ENCODE measurements around the gene CACNA1I. TPM values are rescaled to one million over a fixed set of nuclear protein-coding genes. Genes with fewer than 3 reads are reported as not detected.
A peak's percentile ranks its signal among the peaks of the same experiment; 100 is the strongest.

The CACNA1I gene
- total RNA-seq, 3 donors from 2014 or later (not counting 1 experiment from before 2014, with no cell fraction given) = 0.05 to 0.83 (median 0.72) TPM

- intact Hi-C loops (cut with micrococcal nuclease) = no loop called here
- WGBS (ENCODE audit: insufficient coverage) = 72% methylated on average over 16 of the region's 16 CpGs
- H3K27me3 Mint-ChIP-seq (ENCODE audit: low read depth in 2 of 2) = peaks cover 0 to 12% of the 10 kb centered on the region in 2 donors
These were observed 82.6 kb downstream of the CACNA1I start for GRCh38 chr22:39652990-39653786.

GRCh38 chr22:39653787-39654077 lies 83.2 kb downstream of the CACNA1I start:
- ATAC-seq (no peak), DNase-seq (no peak)
- Histone ChIP-seq H3K4me1 (ENCODE audit: control insufficient read depth, insufficient read depth, low read length) (no peaks in the 10 kb centered on the region), H3K27ac (ENCODE audit: low read length) (no peak overlapping the region), H3K4me3 (ENCODE audit: low read length) (no peak overlapping the region), H3K36me3 (ENCODE audit: control insufficient read depth, insufficient read depth, low read length) (no peaks in the 10 kb centered on the region), H3K27me3 (ENCODE audit: control insufficient read depth, insufficient read depth, low read length) (no peaks in the 10 kb centered on the region), H3K9me3 (ENCODE audit: control insufficient read depth, insufficient read depth, low read length) (no peaks in the 10 kb centered on the region)
- 93% methylated on average over 3 of the region's 3 CpGs for WGBS (ENCODE audit: insufficient coverage)
- Mint-ChIP-seq H3K36me3 (no peaks in the 10 kb centered on the region), H3K9me3 (no peaks in the 10 kb centered on the region), H3K27ac (no peak overlapping the region), H3K4me1 (peaks cover 0 to 5% of the 10 kb centered on the region in 2 donors), H3K4me3 (no peak overlapping the region), H3K27me3 (ENCODE audit: low read depth in 2 of 2) (peaks cover 0 to 14% of the 10 kb centered on the region in 2 donors)
- intact Hi-C loops (cut with micrococcal nuclease) = no loop called here
- no peak for TF ChIP-seq CTCF (IDR thresholded peaks at IDR 0.05)

More at GRCh38 chr22:39652990-39653786, 82.6 kb downstream of the CACNA1I start:
- H3K27me3 ChIP-seq (ENCODE audit: control insufficient read depth, insufficient read depth, low read length) = no peaks in the 10 kb centered on the region
- no peaks in the 10 kb centered on the region for H3K36me3 ChIP-seq (ENCODE audit: control insufficient read depth, insufficient read depth, low read length)
- no peak overlapping the region for H3K27ac ChIP-seq (ENCODE audit: low read length)
- no peak for TF ChIP-seq CTCF (IDR thresholded peaks at IDR 0.05)
- DNase-seq = no peak
- Mint-ChIP-seq H3K4me1 (no peaks in the 10 kb centered on the region), H3K9me3 (no peaks in the 10 kb centered on the region), H3K4me3 (no peak overlapping the region), H3K36me3 (no peaks in the 10 kb centered on the region), H3K27ac (no peak overlapping the region)
- ATAC-seq = no peak
- H3K4me1 ChIP-seq (ENCODE audit: control insufficient read depth, insufficient read depth, low read length) = no peaks in the 10 kb centered on the region
- H3K4me3 ChIP-seq (ENCODE audit: low read length) = no peak overlapping the region
- H3K9me3 ChIP-seq (ENCODE audit: control insufficient read depth, insufficient read depth, low read length) = no peaks in the 10 kb centered on the region

DNA sequence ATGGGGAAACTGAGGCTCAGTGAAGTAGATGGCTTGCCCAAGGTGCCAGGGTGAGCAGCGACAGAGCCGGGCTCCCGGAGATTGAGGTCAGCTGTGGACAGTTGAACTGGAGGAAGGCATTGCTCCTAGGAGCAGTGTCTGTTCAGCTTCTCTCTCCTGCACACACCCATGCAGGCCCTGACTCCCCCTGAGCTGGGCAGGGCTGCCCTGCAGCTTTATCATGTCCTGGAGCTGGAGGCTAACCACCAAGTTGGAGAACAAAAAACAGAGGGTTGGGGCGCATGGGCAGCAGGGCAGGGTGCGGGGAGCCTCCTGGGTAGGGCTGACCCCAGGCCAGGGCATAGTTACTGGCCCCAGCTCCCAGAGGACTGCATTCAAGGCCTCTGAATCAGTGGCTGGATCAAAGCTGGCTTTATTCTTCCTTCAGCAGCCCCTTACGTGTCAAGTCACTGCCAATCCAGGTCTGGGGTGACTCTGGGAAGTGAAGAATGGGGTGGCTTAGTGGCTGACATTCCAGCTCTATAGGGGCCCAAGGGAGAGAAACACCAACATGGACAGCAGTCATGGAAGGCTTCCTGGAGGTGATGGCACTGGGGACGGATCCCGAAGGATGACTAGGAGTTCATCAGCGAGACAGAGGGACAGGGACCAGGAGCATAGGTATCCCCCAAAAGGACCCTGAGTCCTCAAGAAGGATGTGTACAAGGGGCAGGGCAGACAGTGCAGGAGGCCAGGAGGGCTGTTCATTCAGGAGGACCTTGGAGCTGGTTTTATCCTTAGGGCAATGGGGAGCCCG lies 83.8 kb downstream of the CACNA1I start:
- Mint-ChIP-seq H3K36me3 (no peaks in the 10 kb centered on the region), H3K27ac (peak overlapping the region in 1 of 2 donors; percentile 29), H3K4me1 (peaks cover 0 to 7% of the 10 kb centered on the region in 2 donors), H3K4me3 (no peak overlapping the region), H3K27me3 (ENCODE audit: low read depth in 2 of 2) (peaks cover 0 to 14% of the 10 kb centered on the region in 2 donors), H3K9me3 (no peaks in the 10 kb centered on the region)
- Histone ChIP-seq H3K36me3 (ENCODE audit: control insufficient read depth, insufficient read depth, low read length) (no peaks in the 10 kb centered on the region), H3K4me1 (ENCODE audit: control insufficient read depth, insufficient read depth, low read length) (no peaks in the 10 kb centered on the region), H3K4me3 (ENCODE audit: low read length) (no peak overlapping the region), H3K27ac (ENCODE audit: low read length) (no peak overlapping the region), H3K27me3 (ENCODE audit: control insufficient read depth, insufficient read depth, low read length) (no peaks in the 10 kb centered on the region), H3K9me3 (ENCODE audit: control insufficient read depth, insufficient read depth, low read length) (no peaks in the 10 kb centered on the region)
- WGBS (ENCODE audit: insufficient coverage) = 96% methylated on average over 10 of the region's 10 CpGs
- no peak for ATAC-seq
- intact Hi-C loops (cut with micrococcal nuclease) = no loop called here
- DNase-seq = no peak
- TF ChIP-seq CTCF (IDR thresholded peaks at IDR 0.05) = no peak

Data from natural killer cell (primary cell).